DMS153 (cell line): Measurements from ENCODE around the gene UNC13D.
"Not testable (repeated sequence)": the region's sequence is repeated elsewhere in the genome, so short reads cannot be mapped to it uniquely, and the experiment has no call there.

Experiments used
- DNase-seq: peaks from one replicate; lab custom pipeline; 2025; lab: John Stamatoyannopoulos, UW

The UNC13D gene

DNA sequence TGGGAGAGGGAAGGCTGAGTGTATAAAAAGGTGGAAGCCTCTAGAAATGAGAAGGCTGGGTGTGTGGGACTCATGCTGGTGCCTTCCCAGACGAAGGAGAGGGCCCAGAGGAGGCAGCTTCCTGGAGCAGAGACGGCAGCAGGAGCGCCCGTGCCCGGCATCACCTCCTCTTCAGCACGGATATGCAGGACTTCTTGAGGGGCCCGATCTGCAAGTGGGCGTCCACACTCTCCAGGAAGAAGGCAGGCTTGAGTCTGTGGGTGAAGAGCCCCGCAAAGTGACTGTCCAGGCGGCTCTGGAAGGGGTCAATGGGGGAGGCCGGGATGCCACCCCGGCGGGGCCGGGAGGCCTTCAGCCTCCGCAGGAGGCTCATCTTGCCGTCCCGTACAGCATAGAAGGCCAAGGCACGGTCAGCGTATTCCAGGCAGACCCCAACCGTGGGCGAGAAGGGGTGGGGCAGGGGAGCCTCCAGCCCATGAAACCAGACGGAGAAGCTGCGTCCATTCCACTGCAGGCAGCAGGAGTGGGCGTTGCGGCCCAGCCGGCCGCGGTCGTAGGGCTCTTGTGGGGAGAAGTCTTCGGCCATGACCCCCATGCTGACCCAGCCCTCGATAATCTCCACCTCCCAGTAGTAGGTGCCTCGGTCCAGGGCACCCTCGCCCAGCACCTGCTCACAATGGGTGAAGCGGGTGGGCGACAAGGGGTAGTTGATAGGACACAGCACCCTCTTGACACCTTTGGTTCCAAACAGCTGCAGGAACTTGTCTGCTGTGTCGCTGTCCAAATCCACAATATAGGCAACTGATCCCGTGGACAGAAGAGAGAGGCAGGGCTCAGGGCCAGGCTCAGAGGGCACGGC lies 30.3 kb upstream of the UNC13D start:
- no peak for DNase-seq

DNA sequence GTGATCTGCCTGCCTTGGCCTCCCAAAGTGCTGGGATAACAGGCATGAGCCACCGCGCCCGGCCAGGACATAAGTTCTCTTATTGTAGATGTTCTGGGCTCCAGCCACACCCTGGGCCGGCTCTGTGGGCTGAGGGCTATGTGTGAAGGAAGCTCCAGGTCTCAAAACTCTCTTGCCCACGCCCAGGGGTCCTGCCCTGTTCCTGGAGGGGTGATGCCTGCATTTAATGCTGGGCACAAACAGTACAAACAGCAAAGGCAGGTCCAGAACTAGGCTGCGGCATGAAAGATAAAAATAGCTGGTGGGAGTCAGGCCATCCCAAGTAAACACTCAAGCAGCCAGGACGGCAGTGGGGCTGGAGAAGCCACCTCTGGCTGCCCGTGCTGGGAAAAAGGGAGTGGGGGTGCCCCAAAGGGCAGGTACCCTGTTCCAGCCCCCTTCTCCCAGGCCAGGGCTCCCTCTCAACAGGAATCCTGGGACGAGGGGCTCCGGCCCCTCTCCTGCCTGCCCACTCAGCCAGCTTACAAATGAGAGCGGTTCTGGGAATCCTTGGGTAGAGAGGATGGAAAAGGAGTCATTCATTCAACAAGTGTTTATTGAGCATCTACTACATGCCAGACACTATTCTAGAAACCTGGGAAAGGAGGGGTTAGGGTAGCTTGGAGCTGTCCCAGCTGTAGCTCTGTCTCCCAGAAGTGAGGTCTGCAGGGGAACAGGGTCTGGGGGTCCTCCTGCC lies 29.6 kb upstream of the UNC13D start:
- DNase-seq = no peak

DNA sequence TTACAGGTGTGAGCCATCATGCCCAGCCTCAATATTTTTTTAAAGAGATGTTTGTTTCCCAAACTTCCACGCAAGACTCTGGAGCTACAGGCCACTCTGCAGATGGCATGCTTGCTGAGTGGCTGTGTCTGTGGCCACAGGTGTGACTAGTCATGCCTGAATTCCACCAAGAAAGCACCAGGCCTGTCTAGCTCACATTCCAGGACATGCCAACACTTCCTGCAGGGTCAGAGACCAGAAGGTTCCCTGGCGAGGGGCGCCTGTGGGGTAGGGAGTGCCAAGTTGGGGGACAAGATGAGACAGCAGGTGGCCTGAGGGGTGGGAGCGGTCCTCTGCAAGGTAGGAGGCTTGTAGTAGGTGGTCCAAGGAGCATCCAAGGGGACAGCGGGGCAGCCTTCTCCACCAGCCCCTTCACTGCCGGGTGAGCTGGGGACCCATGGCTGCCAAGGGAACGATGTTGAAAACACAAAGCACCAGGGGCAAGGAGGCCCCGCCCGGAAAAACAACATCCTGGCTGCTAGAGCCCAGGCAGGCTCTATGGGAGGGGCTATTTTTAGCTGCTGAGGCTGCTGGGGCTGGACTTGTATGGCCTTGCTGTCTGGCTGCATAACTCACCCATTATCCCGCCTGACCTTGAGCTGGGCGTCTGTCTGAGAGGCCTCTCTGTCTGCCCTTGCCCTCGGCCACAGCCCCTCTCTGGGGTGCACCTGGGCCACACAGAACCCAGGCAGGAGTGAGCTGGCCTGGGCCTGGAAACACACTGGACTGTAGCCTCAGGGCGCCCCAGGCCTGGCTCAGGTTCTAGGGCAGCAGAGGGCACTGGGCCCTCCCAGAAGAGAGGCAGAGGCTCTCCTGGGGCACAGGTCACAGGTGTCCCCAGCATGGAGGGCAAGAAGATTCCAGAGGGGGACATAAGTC lies 28.5 kb upstream of the UNC13D start:
- peak; percentile 54 for DNase-seq

DNA sequence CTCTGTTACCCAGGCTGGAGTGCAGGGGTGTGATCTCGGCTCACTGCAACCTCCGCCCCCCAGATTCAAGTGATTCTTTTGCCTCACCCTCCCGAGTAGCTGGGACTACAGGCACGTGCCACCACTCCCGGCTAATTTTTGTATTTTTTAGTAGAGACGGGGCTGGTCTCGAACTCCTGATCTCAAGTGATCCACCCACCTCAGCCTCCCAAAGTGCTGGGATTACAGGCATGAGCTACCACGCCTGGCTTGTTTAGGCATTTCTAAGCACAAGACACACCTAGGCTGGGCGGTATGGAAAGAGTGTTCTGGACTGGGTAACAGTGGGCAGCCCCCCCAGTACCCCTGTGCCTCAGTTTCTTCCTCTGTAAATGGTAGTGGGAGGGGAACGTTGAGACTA lies 26.0 kb upstream of the UNC13D start:
- DNase-seq = not testable (repeated sequence)

DNA sequence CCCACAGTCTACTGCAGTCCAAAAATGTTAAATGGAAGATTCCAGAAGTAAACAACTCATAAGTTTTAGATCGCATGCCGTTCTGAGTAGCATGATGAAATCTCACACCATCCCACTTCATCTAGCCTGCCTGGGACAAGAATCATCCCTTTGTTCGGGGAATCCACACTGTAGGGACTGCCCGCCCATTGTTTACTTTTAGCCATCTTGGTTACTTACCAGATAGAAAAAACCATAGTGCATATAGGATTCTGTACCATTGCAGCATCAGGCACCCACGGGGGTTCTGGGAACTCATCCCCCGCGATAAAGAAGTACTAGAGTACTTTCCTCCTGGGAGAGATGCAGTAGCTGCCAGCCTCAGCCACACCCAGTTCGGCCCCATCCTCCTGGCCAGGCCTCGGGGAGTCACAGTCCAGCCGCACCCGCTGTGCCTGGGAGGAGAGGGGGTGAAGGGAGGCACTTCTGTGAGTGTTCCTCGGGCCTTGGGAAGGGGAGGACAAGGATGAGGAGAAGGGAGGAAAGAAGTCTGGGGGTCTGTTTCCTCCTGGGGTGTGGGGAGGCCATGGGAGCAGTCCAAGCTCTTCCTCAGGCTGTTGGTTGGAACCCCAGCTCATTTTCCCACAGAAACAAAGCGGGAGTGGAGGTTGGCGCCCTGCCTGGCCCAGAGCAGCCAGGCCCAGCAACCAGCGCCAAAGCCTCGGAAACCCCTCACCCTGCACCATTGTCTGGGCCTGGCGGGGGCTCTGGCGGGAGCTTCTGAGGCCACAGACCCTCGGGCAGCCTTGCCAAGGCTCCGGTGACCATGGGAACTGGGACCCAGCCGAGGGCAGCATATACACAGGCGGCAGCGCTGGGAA lies 25.3 kb upstream of the UNC13D start:
- no peak for DNase-seq

DNA sequence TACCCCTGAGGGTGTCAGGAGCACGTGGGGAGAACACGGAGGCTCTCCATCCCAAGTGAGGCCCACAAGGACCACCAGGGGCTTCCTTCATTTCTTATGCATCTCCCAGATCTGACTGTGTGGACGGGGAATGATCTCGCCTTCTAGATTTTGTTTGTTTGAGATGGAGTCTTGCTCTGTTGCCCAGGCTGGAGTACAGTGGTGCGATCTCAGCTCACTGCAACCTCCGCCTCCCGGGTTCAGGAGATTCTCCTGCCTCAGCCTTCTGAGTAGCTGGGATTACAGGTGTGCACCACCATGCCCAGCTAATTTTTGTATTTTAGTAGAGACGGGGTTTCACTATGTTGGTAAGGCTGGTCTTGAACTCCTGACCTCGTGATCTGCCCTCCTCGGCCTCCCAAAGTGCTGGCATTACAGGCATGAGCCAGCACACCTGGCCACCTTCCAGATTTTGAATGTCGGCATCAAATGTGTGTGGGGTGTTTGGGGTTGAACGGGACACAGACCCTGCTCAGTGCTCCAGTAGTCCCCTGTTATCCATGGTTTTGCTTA lies 24.6 kb upstream of the UNC13D start:
- not testable (repeated sequence) for DNase-seq

DNA sequence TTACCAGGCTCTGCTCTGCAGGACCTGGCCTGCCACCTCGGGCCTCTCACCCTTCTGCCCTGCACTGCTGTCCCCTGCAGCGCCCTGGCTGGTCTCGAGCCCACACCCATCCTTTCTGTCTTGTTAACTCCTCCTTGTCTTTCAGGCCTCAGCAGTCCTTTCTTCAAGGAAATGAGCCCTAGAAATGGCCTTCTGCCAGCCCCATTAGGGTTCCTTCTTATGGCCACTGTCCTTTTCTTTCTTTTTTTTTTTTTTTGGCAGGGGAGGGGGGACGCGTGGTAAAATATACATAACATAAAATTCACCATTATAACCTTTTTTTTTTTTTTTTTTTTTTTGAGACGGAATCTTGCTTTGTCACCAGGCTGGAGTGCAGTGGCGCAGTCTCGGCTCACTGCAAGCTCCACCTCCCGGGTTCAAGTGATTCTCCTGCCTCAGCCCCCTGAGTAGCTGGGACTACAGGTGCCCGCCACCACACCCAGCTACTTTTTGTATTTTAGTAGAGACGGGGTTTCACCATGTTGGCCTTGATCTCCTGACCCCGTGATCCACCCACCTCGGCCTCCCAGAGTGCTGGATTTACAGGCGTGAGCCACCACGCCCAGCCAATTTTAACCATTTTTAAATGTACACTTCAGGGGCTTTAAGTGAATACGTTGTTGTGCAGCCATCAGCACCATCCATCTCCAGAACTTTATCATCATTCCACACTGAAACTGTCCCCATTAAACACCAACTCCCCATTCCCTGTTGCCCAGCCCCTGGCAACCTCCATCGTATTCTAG lies 21.4 kb upstream of the UNC13D start:
- not testable (repeated sequence) for DNase-seq

DNA sequence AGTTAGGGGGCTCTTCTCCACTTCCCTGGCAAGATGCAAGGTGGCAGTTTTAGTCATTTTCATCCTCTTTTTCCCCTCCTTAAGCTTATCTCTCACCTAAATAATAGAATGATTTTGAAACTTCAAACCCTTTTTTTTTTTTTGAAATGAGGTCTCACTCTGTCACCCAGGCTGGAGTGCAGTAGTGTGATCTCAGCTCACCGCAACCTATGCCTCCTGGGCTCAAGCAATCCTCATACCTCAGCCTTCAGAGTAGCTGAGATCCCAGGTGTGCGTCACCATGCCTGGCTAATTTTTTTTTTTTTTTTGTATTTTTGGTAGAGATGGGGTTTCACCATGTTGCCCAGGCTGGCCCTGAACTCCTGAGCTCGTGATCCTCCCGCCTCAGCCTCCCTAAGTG lies 20.7 kb upstream of the UNC13D start:
- DNase-seq = not testable (repeated sequence)

DNA sequence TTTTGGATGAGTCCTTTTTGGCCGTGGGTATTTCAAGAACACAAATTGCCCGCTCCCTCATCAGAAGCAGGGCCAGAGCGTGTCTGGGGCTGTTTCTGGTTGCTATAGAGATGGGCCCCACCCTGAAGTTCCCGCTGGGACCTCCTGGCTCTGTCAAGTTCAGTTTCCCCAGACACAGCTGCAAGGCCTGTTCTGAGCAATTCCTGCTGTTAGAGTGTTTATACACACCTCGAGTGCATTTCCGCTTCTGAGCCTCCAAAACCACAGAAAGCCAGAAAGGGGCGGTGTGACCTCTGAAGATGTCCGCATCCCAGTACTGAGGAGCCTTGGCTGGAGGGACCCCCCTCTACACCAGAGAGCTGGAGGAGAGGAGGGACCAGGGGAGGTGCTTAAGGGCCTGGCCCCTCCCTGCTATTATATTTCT lies 20.3 kb upstream of the UNC13D start:
- no peak for DNase-seq

DNA sequence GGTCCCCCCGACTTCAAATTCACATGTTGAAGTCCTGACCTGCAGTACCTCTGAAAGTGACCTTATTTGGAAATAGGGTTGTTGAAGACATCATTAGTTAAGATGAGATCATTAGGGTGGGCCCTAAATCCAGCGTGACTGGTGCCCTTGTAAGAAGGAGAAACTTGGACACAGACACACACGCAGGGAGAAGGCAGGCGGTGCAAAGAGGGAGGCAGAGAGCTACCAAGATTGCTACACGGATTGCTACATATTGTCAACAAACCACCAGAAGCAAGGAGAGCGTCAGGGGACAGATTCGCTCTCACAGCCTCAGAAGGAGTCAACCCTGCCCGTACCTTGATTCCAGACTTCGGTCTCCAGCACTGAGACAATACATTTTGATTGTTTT lies 17.7 kb upstream of the UNC13D start:
- no peak for DNase-seq

DNA sequence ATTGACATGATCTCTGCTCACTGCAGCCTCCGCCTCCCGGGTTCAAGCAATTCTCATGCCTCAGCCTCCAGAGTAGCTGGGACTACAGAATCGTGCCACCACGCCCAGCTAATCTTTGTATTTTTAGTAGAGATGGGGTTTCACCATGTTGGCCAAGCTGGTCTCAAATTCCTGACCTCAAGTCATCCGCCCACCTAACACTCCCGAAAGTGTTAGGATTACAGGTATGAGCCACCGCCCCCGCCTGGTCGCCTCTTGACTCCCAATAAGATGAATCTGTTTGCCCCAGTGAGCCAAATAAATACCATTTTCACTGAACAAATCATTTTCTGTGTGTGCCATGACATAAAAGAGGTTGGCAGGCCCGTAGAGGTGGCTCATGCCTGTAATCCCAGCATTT lies 15.2 kb upstream of the UNC13D start:
- DNase-seq = not testable (repeated sequence)

DNA sequence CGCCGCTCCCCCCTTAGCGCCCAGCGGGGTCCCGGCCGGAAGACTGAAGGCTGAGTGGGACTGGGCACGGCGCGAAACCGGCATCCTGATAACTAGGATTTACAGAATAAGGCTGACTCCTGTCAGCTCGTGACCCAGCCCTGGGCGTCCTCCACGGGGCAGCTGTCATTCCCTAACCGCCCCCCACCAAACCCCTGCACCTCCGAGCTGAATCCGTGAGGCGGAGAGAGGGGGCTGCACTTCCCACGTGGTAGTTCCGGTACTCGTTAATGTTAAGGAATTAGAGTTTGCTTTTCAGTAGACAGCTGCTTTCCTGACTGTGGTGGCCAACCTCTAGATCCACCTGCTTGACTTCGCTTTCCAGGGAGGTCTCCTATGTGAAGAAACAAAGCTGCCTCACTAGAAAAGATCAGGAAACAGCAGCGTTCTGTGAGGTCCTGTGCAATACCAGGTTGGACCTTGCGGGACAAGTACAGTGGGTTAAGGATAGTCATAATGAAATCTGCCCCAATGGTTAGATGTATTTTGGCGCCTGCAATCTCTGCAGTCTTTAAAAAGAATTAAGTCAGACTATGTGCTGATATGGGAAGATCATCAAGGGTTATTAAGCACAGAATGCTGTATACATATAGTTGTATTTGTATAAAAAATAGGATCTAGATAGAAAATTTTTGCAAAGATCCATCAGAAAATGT lies 12.0 kb upstream of the UNC13D start:
- DNase-seq = no peak

DNA sequence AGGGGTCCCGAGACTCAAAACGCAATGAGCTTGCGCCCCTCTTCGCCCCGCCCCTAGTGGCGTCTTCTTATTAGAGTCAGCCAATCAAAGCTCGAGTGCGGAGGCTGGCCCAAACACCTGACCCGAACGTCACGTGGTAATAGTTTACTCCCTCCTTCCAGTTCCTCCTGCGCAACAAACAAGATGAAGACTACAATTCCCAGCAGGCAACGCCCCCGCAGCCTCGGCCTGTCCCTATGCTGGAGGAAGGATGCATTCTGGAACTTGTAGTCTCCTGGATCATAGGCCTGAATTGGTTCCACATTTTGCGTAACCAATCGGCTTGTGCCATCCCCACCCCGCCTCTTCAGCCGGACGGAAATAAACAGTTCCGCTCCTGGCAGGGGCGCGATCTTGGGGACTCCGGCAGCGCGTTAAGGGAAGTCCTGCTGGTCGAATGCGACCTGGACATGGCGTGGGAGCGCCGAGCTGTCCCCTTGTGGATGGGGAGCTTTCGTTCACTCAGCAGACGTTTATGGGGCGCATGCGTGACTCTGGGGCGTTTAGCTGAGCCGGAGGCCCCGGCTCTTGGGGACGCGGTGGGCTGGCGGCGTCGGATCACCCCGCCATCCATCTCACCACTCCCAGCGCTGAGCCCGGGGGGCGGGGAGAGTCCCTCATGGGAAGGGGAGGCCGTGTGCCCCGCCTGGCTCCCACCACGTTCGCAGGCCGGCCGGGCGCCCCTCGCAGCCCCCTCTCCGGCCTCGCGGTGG lies 11.3 kb upstream of the UNC13D start, which contains the start of gene WBP2:
WBP2 (minus strand) TSS at position 26 of the 752 bp plus-strand sequence. CDS start 38 bp downstream, outside the sequence.
- peak; percentile 100 for DNase-seq

DNA sequence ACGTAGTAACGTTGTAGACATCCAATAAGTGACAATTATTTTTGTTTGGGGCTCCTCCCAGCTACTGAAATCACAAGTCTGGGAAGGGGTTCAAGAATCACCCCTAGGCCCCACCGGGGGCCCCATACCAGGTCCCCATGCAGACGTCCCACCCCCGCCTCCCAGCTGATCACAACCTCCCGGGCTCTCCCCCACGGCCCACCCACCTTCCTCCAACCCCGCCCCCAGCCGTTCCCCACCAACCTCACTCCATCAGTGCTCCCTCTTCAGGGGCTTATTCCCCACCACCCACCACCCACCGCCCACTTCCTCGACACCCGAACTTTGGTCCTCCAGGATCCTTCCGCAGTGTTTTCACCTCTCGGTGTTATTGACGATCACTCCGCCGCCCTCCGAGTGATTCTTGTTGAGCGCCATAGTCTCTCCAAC lies 10.7 kb upstream of the UNC13D start:
- DNase-seq = no peak

DNA sequence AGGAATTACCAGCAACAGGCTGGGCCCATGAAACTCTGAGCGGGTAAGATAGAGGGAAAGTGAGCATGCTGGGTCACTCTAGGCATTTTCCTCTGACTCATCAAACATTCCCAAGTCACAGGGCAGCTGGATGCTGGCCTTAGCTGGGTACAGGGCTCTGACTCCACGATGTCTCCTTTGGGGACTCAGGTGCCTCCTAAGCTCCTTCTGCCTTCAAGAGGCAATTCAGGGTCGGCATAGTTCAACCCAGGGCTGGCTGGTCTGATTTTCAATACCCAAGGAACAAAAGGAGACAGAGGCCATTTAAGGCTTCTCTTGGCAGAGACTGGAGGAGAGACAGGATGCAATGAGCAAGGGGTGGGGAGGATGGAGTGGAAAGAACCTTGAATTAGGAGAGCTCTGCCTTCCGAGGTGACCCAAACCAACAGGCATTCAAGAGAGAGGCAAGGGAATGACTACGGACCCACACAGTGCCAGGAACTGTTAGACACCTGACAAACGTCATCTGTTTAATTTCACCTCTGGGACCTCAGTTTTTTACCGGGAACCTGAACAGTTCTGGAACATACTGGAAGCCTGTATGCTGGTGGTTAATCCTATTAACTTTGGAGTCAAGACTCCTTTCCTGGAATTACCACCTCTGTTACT lies 10.0 kb upstream of the UNC13D start:
- no peak for DNase-seq

DNA sequence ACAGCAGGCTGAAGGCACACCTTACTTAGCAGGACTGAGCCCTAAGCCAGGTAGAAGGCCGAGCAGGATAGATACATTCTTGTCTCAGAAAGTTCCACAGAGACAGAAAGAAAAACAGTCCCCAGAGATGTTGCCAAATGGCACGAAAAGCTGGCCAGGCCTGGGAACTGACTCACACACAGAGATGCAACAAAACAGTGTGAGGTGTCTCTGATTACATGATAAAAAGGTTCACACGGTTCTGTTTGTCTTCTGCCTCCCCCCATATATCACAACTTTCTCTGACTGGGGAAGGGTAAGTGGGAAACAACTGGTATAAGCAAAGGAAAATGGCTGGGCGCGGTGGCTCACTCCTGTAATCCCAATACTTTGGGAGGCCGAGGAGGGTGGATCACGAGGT lies 9.2 kb upstream of the UNC13D start:
- DNase-seq = no peak

DNA sequence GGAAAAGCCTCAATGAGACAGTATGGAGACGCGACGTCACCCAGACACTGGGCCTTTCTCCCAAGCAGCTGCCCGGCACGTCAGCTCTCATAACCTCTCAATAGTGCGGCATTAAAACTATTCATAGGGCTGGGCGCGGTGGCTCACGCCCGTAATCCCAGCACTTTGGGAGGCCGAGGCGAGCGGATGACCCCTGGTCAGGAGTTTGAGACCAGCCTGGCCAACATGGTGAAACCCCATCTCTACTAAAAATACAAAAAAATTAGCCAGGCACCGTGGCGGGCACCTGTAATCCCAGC lies 7.4 kb upstream of the UNC13D start:
- not testable (repeated sequence) for DNase-seq
